Measurements from ENCODE around the gene BSDC1. TPM values are rescaled to one million over a fixed set of nuclear protein-coding genes. Genes with fewer than 3 reads are reported as not detected.
"Not testable (repeated sequence)": the region's sequence is repeated elsewhere in the genome, so short reads cannot be mapped to it uniquely, and the experiment has no call there.

Gene BSDC1, protein sequence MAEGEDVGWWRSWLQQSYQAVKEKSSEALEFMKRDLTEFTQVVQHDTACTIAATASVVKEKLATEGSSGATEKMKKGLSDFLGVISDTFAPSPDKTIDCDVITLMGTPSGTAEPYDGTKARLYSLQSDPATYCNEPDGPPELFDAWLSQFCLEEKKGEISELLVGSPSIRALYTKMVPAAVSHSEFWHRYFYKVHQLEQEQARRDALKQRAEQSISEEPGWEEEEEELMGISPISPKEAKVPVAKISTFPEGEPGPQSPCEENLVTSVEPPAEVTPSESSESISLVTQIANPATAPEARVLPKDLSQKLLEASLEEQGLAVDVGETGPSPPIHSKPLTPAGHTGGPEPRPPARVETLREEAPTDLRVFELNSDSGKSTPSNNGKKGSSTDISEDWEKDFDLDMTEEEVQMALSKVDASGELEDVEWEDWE
- 100 to 1,000 TPM in 3 of 4 donors, 10 to 100 TPM in 1; 96.0 to 140 (median 120) TPM for total RNA-seq

DNA sequence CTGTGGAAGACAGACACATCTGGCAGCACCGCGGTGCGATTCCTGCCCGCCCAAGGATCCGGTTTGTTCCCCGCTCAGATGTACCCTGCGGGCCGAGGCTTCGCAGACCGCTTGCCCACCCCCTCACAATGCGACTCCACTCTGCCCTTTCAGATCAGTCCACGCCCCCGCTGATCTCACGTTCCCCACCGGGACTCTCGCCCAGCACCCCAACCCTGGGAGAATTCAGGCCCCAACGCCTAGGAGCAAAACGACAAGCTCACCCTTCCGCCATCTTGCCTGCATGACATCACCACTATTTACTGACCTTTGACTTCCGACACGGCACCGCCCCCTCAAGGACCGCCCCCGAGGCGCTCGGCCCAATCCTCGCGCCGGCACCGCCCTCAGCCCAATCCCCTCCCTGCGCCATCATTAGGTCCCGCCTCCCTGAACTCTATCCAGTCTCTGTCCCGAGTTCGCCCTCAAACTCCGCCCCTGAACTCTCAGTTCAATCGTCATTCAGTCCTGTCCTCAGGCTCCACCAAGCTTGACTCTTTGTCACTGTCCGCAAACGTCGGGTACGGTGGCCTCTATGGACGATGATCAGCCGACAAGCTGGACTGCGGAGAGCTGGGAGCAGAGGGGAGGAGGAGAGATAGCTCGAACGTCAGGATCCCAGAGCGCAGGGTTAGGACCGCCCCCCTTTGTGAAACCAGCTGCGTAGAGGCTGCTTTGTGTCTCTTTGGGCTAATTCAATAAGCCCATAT lies at the start of gene BSDC1:
Gene BSDC1 (minus strand): TSS at position 301 of the 749 bp plus-strand sequence. CDS start 27 bp downstream, at position 274.
- H3K9me3 ChIP-seq = no peaks in the 10 kb centered on the region
- peak; percentile 99 for DNase-seq (ENCODE audit: low spot score in 2 of 2)
- no peaks in the 10 kb centered on the region for H3K27me3 ChIP-seq
- H3K4me3 ChIP-seq = peak within 1 kb of the TSS; percentile 72
- peaks cover 23% of the 10 kb centered on the region for H3K36me3 ChIP-seq
- under 1% methylated on average over 44 of the region's 48 CpGs for WGBS
- H3K4me1 ChIP-seq = peaks cover 44% of the 10 kb centered on the region
- peak within 1 kb of the TSS; percentile 91 for H3K27ac ChIP-seq
- peak in 1 of 2 donors; percentile 77 for TF ChIP-seq POLR2A (IDR thresholded peaks at IDR 0.05)
- peak; percentile 67 to 85 (median 81) for TF ChIP-seq POLR2AphosphoS5 (IDR thresholded peaks at IDR 0.05)
- TF ChIP-seq, protein P1, sequence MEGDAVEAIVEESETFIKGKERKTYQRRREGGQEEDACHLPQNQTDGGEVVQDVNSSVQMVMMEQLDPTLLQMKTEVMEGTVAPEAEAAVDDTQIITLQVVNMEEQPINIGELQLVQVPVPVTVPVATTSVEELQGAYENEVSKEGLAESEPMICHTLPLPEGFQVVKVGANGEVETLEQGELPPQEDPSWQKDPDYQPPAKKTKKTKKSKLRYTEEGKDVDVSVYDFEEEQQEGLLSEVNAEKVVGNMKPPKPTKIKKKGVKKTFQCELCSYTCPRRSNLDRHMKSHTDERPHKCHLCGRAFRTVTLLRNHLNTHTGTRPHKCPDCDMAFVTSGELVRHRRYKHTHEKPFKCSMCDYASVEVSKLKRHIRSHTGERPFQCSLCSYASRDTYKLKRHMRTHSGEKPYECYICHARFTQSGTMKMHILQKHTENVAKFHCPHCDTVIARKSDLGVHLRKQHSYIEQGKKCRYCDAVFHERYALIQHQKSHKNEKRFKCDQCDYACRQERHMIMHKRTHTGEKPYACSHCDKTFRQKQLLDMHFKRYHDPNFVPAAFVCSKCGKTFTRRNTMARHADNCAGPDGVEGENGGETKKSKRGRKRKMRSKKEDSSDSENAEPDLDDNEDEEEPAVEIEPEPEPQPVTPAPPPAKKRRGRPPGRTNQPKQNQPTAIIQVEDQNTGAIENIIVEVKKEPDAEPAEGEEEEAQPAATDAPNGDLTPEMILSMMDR (IDR thresholded peaks at IDR 0.05) = no peak

DNA sequence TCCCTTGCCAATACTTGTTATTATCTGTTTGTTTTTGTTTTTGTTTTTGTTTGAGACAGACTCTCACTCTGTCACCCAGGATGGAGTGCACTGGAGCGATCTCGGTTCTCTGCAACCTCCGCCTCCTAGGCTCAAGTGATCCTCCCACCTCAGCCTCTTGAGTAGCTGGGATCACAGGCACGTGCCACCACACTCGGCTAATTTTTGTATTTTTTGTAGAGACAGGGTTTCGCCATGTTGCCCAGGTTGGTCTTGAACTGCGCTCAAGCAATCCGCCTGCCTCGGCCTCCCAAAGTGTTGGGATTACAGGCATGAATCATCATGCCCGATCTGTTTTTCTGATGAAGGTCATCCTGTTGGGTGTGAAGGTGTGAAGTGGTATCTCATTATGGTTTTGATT lies 47.2 kb upstream of the BSDC1 start:
- H3K4me1 ChIP-seq; H3K9me3 ChIP-seq; H3K36me3 ChIP-seq; H3K27ac ChIP-seq; H3K27me3 ChIP-seq; H3K4me3 ChIP-seq; DNase-seq (ENCODE audit: low spot score in 2 of 2): not testable (repeated sequence)
- 94% methylated on average over 10 of the region's 10 CpGs for WGBS

DNA sequence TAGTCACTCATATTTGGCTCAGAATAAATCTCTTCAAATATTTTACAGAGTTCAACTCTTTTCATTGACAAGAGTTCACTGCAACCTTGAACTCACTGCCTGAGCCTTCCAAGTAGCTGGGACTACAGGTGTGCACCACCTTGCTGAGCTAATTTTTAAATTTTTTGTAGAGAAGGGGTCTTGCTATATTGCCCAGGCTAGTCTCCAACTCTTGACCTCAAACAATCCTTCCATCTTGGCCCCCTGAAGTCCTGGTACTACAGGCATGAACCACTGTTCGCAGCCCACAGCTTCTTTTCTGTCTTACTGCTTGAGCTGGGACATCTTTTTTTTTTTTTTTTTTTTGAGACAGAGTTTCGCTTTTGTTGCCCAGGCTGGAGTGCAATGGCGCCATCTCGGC lies 44.5 kb upstream of the BSDC1 start:
- not testable (repeated sequence) for H3K4me3 ChIP-seq; DNase-seq (ENCODE audit: low spot score in 2 of 2); H3K27ac ChIP-seq; H3K4me1 ChIP-seq; H3K36me3 ChIP-seq; H3K9me3 ChIP-seq; H3K27me3 ChIP-seq
- WGBS = 87% methylated on average over 4 of the region's 4 CpGs

DNA sequence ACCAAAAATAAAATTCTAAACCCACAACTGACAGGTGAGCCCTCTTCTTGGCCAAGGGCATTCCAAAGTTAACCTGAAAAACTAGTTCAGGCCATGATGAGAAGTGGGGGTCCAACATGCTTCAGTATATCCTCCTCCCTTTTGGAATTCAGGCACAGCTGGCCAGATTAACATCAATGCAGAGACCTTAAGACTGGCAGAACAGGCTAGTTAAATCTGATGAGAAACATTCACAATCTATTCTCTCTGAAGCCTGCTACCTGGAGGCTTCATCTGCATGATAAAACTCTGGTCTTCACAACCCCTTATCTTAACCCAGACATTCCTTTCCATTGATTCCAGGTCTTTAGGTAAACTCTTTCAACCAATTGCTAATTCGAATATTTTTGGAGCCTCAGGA lies 43.9 kb upstream of the BSDC1 start:
- H3K4me3 ChIP-seq = no peak overlapping the region
- WGBS = 45% methylated on average over 1 of the region's 1 CpG
- H3K9me3 ChIP-seq = no peaks in the 10 kb centered on the region
- no peak for DNase-seq (ENCODE audit: low spot score in 2 of 2)
- H3K27me3 ChIP-seq = no peaks in the 10 kb centered on the region
- no peak for TF ChIP-seq EP300 (IDR thresholded peaks at IDR 0.05)
- H3K4me1 ChIP-seq = no peaks in the 10 kb centered on the region
- H3K27ac ChIP-seq = no peak overlapping the region
- no peaks in the 10 kb centered on the region for H3K36me3 ChIP-seq

DNA sequence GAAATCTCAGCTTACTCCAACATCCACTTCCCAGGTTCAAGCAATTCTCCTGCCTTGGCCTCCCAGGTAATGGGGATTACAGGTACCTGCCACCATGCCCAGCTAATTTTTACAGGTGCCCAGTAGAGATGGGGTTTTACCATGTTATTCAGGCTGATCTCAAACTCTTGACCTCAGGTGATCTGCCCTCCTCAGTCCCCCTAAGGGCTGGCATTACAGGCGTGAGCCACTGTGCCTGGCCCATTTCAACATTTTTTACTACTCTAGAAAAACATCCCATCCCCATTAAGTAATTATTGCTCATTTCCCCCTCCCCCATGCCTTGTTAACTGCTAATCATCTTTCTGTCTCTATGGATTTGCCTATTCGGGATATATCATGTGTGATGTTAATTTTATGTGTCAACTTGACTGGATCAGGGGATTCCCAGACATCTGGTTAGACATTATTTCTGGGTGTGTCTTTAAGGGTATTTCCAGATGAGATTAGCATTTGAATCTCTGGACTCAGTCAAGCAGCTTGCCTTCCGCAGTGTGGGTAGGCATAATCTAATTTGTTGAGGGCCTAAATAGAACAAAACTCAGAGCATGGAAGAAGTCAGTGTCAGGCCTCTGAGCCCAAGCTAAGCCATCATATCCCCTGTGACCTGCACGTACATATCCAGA lies 37.6 kb upstream of the BSDC1 start:
- DNase-seq (ENCODE audit: low spot score in 2 of 2) = no peak
- H3K36me3 ChIP-seq = no peaks in the 10 kb centered on the region
- TF ChIP-seq EP300 (IDR thresholded peaks at IDR 0.05) = no peak
- TF ChIP-seq, protein P1 (IDR thresholded peaks at IDR 0.05) = no peak
- TF ChIP-seq POLR2A (IDR thresholded peaks at IDR 0.05) = no peak
- no peak for TF ChIP-seq POLR2AphosphoS5 (IDR thresholded peaks at IDR 0.05)
- no peak overlapping the region for H3K4me3 ChIP-seq
- no peaks in the 10 kb centered on the region for H3K27me3 ChIP-seq
- no peaks in the 10 kb centered on the region for H3K9me3 ChIP-seq
- no peak overlapping the region for H3K27ac ChIP-seq
- peaks cover 5% of the 10 kb centered on the region for H3K4me1 ChIP-seq
- 38% methylated on average over 4 of the region's 4 CpGs for WGBS

DNA sequence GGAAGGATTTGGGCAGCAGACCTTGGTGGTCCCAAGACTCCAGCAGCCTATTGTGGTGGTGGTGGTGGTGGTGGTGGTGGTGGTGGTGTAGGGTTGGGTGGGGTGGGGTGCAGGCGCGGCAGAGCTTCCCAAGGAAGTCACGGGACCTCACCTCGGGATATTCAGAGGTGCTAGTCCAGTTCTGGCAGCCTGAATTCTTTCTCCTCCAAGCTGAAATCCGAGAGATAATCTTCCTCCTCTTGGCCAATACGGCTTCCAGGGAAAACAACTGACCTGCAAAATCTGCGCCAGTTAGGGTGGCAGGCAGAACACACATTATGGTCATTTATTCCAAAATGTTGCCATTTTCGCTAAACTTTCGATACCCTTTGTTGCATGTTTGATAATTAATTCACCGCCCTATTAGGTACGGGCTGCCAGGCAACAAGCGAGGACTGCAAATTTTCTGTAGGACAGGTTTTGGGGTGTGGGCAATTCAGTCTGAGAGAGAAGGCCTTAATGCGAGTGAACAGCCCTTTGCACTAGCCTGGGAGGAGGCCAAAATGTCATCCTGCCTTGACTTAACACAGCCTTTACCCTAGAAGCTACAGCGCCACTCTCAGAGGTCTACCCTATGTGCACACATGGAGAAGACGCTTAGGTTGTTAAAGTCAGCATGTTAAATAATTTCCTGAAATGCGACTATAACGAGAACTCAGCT lies 33.2 kb upstream of the BSDC1 start:
- Histone ChIP-seq H3K27ac (no peak overlapping the region), H3K4me1 (peaks cover 10% of the 10 kb centered on the region), H3K4me3 (peak overlapping the region; percentile 37), H3K9me3 (no peaks in the 10 kb centered on the region), H3K36me3 (no peaks in the 10 kb centered on the region), H3K27me3 (no peaks in the 10 kb centered on the region)
- 58% methylated on average over 13 of the region's 17 CpGs for WGBS
- DNase-seq (ENCODE audit: low spot score in 2 of 2) = no peak
- TF ChIP-seq POLR2A (IDR thresholded peaks at IDR 0.05) = no peak
- TF ChIP-seq POLR2AphosphoS5 (IDR thresholded peaks at IDR 0.05) = no peak
- TF ChIP-seq, protein P1 (IDR thresholded peaks at IDR 0.05) = no peak
- no peak for TF ChIP-seq EP300 (IDR thresholded peaks at IDR 0.05)

Measured in suprapubic skin (tissue), 4 donors.